Activated T-cell treated with anti-CD3 and anti-CD28 coated beads, Interleukin-2, amount 50 U/mL, for 72 hours (primary cell): ENCODE results near the gene TNFRSF13B. TPM values are rescaled to one million over a fixed set of nuclear protein-coding genes. Genes with fewer than 3 reads are reported as not detected.
"Not testable (repeated sequence)": the region's sequence is repeated elsewhere in the genome, so short reads cannot be mapped to it uniquely, and the experiment has no call there.

ENCODE experiments used
- ATAC-seq, 2 donors: fragments of 150-1000 bp; cut with Tn5 transposase; replicated peaks in 1 of 2; 2 replicates each; pipeline ENCODE4 v1.10.0; 2021; ENCODE audit warnings: moderate library complexity in 2 of 2, mild to moderate bottlenecking in 1 of 2
- DNase-seq, 2 donors: peaks; one replicate each; pipeline ENCODE4 v3.0.0; 2021 to 2022; ENCODE audit warnings: mixed read lengths in 1 of 2
- H3K27ac Mint-ChIP-seq: one replicate; pipeline ENCODE4 v1.8.0; 2022; ENCODE audit warnings: mild to moderate bottlenecking, moderate library complexity, mixed read lengths
- H3K27me3 Mint-ChIP-seq: one replicate; pipeline ENCODE4 v1.8.0; 2022; ENCODE audit warnings: low read depth, mixed read lengths
- H3K36me3 Mint-ChIP-seq, 2 donors: one replicate each; pipeline ENCODE4 v1.8.0; 2022; ENCODE audit warnings: mixed read lengths in 2 of 2, mild to moderate bottlenecking in 1 of 2; ENCODE audit not compliant: insufficient read depth in 2 of 2
- H3K4me1 Mint-ChIP-seq: one replicate; pipeline ENCODE4 v1.8.0; 2022; ENCODE audit warnings: low read depth, mixed read lengths
- H3K4me3 Mint-ChIP-seq, 2 donors: one replicate each; pipeline ENCODE4 v1.8.0; 2022; ENCODE audit warnings: mild to moderate bottlenecking in 2 of 2, mixed read lengths in 2 of 2, moderate library complexity in 2 of 2
- H3K9me3 Mint-ChIP-seq, 2 donors: one replicate each; pipeline ENCODE4 v1.8.0; 2022; ENCODE audit warnings: mixed read lengths in 2 of 2
- total RNA-seq, 2 donors: library from RNA; stranded (reverse); gene quantifications; one replicate each; pipeline ENCODE4 v1.2.3, GENCODE V29; 2022

Gene TNFRSF13B
- total RNA-seq, 2 donors from 2014 or later: not detected

GRCh38 chr17:16987066-16987829 lies 15.3 kb upstream of the TNFRSF13B start:
- Mint-ChIP-seq H3K36me3 (no peaks in the 10 kb centered on the region), H3K27me3 (no peaks in the 10 kb centered on the region), H3K4me3 (no peak overlapping the region), H3K4me1 (peaks cover 29% of the 10 kb centered on the region), H3K27ac (no peak overlapping the region), H3K9me3 (no peaks in the 10 kb centered on the region)
- DNase-seq: no peak
- no peak for ATAC-seq

GRCh38 chr17:16986391-16986790 lies 14.5 kb upstream of the TNFRSF13B start:
- no peaks in the 10 kb centered on the region for H3K9me3 Mint-ChIP-seq

GRCh38 chr17:16981928-16982327 lies 10.0 kb upstream of the TNFRSF13B start:
- H3K27me3 Mint-ChIP-seq: no peaks in the 10 kb centered on the region
- DNase-seq: no peak
- H3K36me3 Mint-ChIP-seq: no peaks in the 10 kb centered on the region
- ATAC-seq: no peak
- H3K4me1 Mint-ChIP-seq: no peaks in the 10 kb centered on the region
- no peak overlapping the region for H3K4me3 Mint-ChIP-seq
- H3K9me3 Mint-ChIP-seq: no peaks in the 10 kb centered on the region
- H3K27ac Mint-ChIP-seq: no peak overlapping the region

More at GRCh38 chr17:16986391-16986790, 14.5 kb upstream of the TNFRSF13B start:
- Mint-ChIP-seq H3K27ac (no peak overlapping the region), H3K36me3 (no peaks in the 10 kb centered on the region), H3K27me3 (no peaks in the 10 kb centered on the region), H3K4me3 (no peak overlapping the region), H3K4me1 (peaks cover 29% of the 10 kb centered on the region)
- no peak for DNase-seq
- ATAC-seq: no peak

DNA sequence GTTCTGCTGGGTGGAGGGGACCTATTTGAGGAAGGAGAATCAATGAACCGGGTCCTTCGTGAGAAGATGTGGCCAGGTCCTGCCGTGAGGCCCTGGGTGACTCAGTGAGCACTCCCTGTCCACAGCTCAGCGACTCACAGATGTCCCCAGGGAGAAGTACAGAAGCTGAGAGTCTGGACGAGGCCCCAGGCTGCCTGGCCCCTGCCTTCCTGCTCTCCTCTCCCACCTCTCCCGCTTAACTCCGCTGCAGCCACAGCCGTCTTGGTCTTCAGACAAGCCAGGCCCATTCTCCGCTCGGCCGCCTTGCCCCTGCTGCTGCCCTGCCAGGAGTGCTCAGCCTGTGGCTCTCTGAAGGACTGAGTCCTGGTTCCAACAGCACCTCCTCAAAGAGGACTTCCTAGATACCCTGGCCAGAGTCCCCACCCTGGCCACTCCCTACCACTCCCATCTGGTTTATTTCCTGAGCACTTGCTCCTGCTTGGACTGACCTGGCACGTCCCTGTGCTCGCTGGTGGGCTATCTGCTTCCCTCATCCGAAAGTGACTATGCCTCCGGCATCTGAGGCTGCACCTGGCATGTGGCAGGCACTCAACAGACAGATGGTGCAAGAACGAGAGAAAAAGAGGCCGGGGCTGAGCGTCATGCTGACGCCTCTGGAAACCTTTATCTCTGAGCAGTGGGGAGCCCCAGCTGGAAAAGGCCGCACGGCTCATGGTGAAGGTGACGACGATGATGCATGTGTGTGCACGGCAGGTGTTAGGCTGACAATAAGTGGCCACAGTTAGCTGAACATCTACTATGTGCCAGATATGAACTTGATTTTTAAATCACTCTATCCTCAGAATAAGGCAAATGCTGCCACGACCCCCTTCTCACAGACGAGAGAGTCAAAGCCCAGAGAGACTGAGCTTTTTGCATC lies 9.2 kb upstream of the TNFRSF13B start:
- no peaks in the 10 kb centered on the region for H3K9me3 Mint-ChIP-seq
- H3K4me3 Mint-ChIP-seq: no peak overlapping the region
- no peaks in the 10 kb centered on the region for H3K36me3 Mint-ChIP-seq
- H3K27ac Mint-ChIP-seq: no peak overlapping the region
- ATAC-seq (no peak), DNase-seq (no peak)
- H3K27me3 Mint-ChIP-seq: no peaks in the 10 kb centered on the region
- H3K4me1 Mint-ChIP-seq: peaks cover 4% of the 10 kb centered on the region

- no peak overlapping the region for H3K27ac Mint-ChIP-seq
- no peaks in the 10 kb centered on the region for H3K9me3 Mint-ChIP-seq
- DNase-seq: no peak
- H3K4me3 Mint-ChIP-seq: no peak overlapping the region
- H3K4me1 Mint-ChIP-seq: peaks cover 5% of the 10 kb centered on the region
- no peaks in the 10 kb centered on the region for H3K36me3 Mint-ChIP-seq
- no peaks in the 10 kb centered on the region for H3K27me3 Mint-ChIP-seq
- no peak for ATAC-seq
Observed at GRCh38 chr17:16980061-16980460, 8.1 kb upstream of the TNFRSF13B start.

- not testable (repeated sequence) for ATAC-seq, H3K4me1 Mint-ChIP-seq, H3K9me3 Mint-ChIP-seq, H3K36me3 Mint-ChIP-seq, H3K27ac Mint-ChIP-seq, H3K4me3 Mint-ChIP-seq, DNase-seq, H3K27me3 Mint-ChIP-seq
Observed at GRCh38 chr17:16979237-16979823, 7.4 kb upstream of the TNFRSF13B start.

- ATAC-seq (no peak), DNase-seq (no peak)
- H3K27ac Mint-ChIP-seq: no peak overlapping the region
- no peak overlapping the region for H3K4me3 Mint-ChIP-seq
- peaks cover 5% of the 10 kb centered on the region for H3K4me1 Mint-ChIP-seq
- peaks cover 4% of the 10 kb centered on the region for H3K27me3 Mint-ChIP-seq
- H3K36me3 Mint-ChIP-seq: no peaks in the 10 kb centered on the region
- no peaks in the 10 kb centered on the region for H3K9me3 Mint-ChIP-seq
Observed at GRCh38 chr17:16977932-16978331, 6.0 kb upstream of the TNFRSF13B start.

GRCh38 chr17:16976725-16977550 lies 5.0 kb upstream of the TNFRSF13B start:
- Mint-ChIP-seq H3K9me3 (no peaks in the 10 kb centered on the region), H3K27ac (no peak overlapping the region), H3K4me3 (no peak overlapping the region), H3K4me1 (peaks cover 5% of the 10 kb centered on the region), H3K36me3 (no peaks in the 10 kb centered on the region), H3K27me3 (peaks cover 6% of the 10 kb centered on the region)
- ATAC-seq (no peak), DNase-seq (no peak)

DNA sequence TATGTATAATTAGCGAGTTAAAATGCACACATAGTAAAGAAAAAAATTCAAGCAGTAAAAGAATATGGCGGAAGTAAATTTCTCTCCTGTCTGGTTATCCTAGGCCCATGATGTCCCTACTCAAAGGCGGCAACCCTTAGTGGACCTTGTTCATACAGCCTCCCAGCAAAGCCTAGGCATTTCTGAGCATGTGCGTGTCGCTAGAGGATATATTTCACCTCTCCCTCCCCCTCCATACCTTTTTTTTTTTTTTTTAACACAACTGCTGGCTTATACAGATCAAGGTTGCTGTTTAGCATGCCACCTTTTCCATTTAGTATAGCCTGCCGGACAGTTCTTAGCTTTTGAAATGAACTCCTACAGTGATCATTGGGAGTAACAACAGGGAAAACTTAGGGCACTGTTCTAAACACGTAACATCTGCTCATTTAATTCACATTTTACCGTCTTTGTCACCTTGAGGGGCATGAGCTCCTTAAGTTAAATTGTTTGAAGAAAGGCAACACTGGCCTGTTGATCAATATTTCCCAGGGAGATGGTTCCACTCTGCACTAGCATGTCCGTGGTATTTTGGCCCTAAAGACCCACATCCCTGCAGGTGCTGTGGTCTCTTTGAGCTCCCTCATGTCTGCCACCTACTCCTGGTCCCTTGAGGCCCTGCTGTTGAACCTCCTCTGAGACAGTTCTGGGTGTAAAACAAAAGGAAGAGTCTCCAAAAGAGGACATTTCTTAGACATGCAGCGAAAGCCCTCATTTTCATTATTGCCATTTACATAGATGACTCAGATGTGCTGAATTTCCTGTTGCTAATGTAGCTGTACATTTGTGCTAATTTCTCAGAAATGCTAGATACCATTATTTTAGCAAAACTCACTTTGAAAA lies 4.1 kb upstream of the TNFRSF13B start:
- Mint-ChIP-seq H3K4me3 (peak overlapping the region in 1 of 2 donors; percentile 11), H3K36me3 (no peaks in the 10 kb centered on the region), H3K4me1 (peaks cover 5% of the 10 kb centered on the region), H3K27ac (no peak overlapping the region), H3K9me3 (no peaks in the 10 kb centered on the region), H3K27me3 (peaks cover 6% of the 10 kb centered on the region)
- DNase-seq (no peak), ATAC-seq (no peak)

DNA sequence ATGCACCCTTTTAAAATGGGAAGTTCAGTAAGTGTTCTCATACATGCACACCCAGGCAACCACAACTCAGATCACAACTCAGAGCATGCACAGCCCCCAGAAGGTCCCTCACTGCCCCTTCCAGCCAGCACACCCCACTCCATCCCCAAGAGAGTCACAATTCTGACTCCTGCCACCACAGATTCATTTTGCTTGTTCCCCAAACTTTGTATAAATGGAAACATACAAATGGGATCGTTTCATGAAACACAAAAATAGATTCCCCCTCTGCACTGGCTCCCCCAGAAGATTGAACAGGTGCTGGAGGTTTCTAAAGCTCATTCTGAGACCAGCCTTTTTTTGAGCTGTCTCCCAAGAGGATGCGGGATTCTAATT lies 3.3 kb upstream of the TNFRSF13B start:
- peaks cover 6% of the 10 kb centered on the region for H3K27me3 Mint-ChIP-seq
- H3K4me1 Mint-ChIP-seq: peaks cover 5% of the 10 kb centered on the region
- H3K9me3 Mint-ChIP-seq: no peaks in the 10 kb centered on the region
- DNase-seq: no peak
- H3K27ac Mint-ChIP-seq: no peak overlapping the region
- H3K4me3 Mint-ChIP-seq: no peak overlapping the region
- no peaks in the 10 kb centered on the region for H3K36me3 Mint-ChIP-seq
- no peak for ATAC-seq

GRCh38 chr17:16974569-16975276 lies 2.8 kb upstream of the TNFRSF13B start:
- no peaks in the 10 kb centered on the region for H3K9me3 Mint-ChIP-seq
- DNase-seq (no peak), ATAC-seq (no peak)
- no peaks in the 10 kb centered on the region for H3K36me3 Mint-ChIP-seq
- no peak overlapping the region for H3K4me3 Mint-ChIP-seq
- peaks cover 5% of the 10 kb centered on the region for H3K4me1 Mint-ChIP-seq
- H3K27me3 Mint-ChIP-seq: peaks cover 6% of the 10 kb centered on the region
- no peak overlapping the region for H3K27ac Mint-ChIP-seq
